Activated naive CD8-positive, alpha-beta T cell treated with anti-CD3 and anti-CD28 coated beads, Interleukin-2, amount 50 U/mL, for 24 hours (primary cell): ENCODE data around the gene PPP3CA.

Source experiments
- ATAC-seq: fragments of 150-1000 bp; cut with Tn5 transposase; one replicate; pipeline ENCODE4 v1.10.0; 2021
- DNase-seq: peaks from one replicate; pipeline ENCODE4 v3.0.0; 2021
- H3K27ac Mint-ChIP-seq: one replicate; pipeline ENCODE4 v1.8.0; 2021; ENCODE audit warnings: mild to moderate bottlenecking, mixed read lengths
- H3K27me3 Mint-ChIP-seq: one replicate; pipeline ENCODE4 v1.8.0; 2021; ENCODE audit warnings: mixed read lengths
- H3K36me3 Mint-ChIP-seq: one replicate; pipeline ENCODE4 v1.8.0; 2021; ENCODE audit warnings: low read depth, mixed read lengths
- H3K4me1 Mint-ChIP-seq: one replicate; pipeline ENCODE4 v1.8.0; 2021; ENCODE audit warnings: mixed read lengths
- H3K4me3 Mint-ChIP-seq: one replicate; pipeline ENCODE4 v1.8.0; 2021; ENCODE audit warnings: mild to moderate bottlenecking, moderate library complexity, mixed read lengths
- H3K9me3 Mint-ChIP-seq: one replicate; pipeline ENCODE4 v1.8.0; 2021; ENCODE audit warnings: mixed read lengths

Gene PPP3CA

DNA sequence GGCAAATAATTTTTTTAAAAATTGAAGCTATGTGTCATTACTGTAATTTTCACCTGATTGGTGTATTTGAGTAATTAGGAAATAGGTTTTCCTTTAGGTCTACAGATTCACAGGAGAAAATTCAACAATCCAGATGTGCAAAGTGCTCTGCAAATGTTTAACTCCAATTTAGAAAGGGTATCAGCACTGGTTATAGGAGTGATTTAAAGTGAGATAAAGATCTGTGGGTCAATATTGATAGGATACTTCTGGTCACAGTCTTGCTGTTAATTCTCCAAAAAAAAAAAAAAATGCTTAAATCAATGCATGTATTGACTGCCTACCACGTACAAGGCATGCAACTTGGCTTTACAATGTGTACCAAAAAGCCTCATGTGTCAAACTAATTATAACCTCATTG is 271.3 kb downstream of the PPP3CA start:
- ATAC-seq (no peak), DNase-seq (no peak)
- Mint-ChIP-seq H3K36me3 (peaks cover 6% of the 10 kb centered on the region), H3K27me3 (no peaks in the 10 kb centered on the region), H3K4me3 (no peak overlapping the region), H3K9me3 (no peaks in the 10 kb centered on the region), H3K4me1 (peaks cover 8% of the 10 kb centered on the region), H3K27ac (no peak overlapping the region)

DNA sequence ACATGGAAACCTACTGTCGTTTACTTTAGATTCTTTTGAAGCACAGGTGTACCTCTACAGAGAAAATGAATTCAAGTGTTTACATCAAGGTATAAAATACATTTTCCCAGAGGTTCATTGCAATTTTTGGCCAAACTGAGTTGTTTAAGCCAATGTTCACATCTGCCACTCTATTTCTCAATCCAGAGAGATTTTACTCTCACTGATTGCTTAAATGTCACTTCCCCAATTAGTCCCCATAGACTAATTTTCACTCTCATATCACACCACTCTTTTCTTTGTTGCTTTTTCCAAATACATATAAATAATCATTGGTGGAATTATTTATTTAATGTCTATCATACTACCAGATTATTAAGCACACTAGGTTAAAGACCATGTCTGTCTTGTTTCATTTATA is 271.8 kb downstream of the PPP3CA start:
- ATAC-seq (no peak), DNase-seq (no peak)
- no peaks in the 10 kb centered on the region for H3K9me3 Mint-ChIP-seq
- H3K27ac Mint-ChIP-seq = no peak overlapping the region
- no peaks in the 10 kb centered on the region for H3K27me3 Mint-ChIP-seq
- H3K4me3 Mint-ChIP-seq = no peak overlapping the region
- H3K4me1 Mint-ChIP-seq = peaks cover 8% of the 10 kb centered on the region
- H3K36me3 Mint-ChIP-seq = peaks cover 5% of the 10 kb centered on the region

DNA sequence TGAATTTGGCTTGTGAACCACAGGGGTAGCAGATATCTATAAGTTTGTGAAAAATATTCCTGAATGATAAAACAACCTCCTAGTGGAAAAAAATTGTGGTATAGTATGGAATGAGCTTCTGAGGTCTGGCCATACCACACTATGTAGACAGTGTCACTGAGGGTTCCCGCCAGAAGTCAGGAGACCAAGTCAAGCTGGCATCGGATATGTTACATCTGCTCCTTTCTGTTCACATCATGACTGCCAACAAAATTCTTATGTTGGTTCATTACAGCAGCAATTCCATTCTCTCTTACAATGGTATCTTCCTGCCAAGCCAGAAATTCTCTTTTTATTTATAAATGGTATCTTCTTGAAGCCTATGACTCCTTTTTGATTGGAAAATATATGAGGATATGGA is 273.0 kb downstream of the PPP3CA start:
- H3K36me3 Mint-ChIP-seq = peaks cover 2% of the 10 kb centered on the region
- no peak overlapping the region for H3K27ac Mint-ChIP-seq
- H3K27me3 Mint-ChIP-seq = no peaks in the 10 kb centered on the region
- no peaks in the 10 kb centered on the region for H3K9me3 Mint-ChIP-seq
- H3K4me1 Mint-ChIP-seq = peaks cover 8% of the 10 kb centered on the region
- DNase-seq = no peak
- H3K4me3 Mint-ChIP-seq = no peak overlapping the region
- ATAC-seq = no peak

DNA sequence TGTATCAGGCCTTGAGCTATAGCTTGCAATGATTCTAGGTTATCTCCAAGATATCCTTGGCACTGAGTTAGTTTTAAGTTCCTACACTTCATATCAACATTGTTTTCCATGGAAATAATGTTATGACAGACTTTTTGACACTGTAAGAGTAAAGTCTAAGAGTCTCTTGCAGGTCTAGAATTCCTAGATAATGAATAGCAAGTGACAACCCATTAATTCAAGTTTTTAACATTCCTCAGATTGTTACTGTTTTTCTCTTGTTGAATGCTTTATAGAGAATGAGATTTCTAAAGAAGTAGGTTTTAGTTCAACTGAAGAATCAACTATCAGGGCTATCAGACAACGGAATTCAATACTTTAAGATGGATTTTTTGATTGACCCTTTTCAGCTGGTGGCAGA is 276.1 kb downstream of the PPP3CA start:
- no peak for ATAC-seq
- H3K4me1 Mint-ChIP-seq = peaks cover 8% of the 10 kb centered on the region
- H3K9me3 Mint-ChIP-seq = no peaks in the 10 kb centered on the region
- peaks cover 2% of the 10 kb centered on the region for H3K36me3 Mint-ChIP-seq
- H3K4me3 Mint-ChIP-seq = no peak overlapping the region
- H3K27ac Mint-ChIP-seq = no peak overlapping the region
- no peak for DNase-seq
- no peaks in the 10 kb centered on the region for H3K27me3 Mint-ChIP-seq

DNA sequence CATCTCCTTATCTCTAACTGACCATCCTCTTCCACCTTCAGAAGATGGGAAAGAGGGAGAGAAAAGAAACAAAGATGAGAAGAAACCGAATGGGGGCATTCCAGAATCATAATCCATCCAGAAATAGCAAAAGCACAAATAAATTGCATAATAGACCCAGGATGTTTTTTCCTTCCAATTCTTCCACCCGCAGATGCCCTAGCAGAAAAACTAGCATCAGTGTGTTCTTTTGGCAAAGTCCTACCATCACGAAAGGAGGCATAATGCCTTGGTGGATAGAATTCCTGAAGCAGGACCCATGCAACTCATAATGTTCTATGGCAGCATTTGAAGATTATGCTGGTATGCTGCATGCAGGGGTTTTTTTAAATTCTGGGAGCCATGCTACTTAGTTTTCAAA is 279.2 kb downstream of the PPP3CA start:
- H3K9me3 Mint-ChIP-seq = no peaks in the 10 kb centered on the region

DNA sequence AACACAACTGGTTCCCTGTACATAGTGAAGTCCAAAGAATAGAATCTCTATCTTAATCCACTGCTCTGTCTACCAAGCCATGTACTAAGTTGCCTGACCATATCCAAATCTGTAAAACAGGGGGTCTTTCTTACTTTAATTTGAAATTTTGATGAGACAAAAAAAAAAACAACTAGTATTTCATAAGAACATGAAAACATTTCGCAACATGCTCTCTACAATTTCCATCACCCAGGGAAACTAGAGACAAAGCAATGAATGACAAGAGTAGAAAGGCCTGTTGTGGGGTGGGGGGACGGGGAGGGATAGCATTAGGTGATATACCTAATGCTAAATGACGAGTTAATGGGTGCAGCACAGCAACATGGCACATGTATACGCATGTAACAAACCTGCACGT is 279.9 kb downstream of the PPP3CA start:
- no peak for DNase-seq
- ATAC-seq = no peak
- H3K27ac Mint-ChIP-seq = no peak overlapping the region
- H3K36me3 Mint-ChIP-seq = peaks cover 5% of the 10 kb centered on the region
- no peaks in the 10 kb centered on the region for H3K4me1 Mint-ChIP-seq
- no peak overlapping the region for H3K4me3 Mint-ChIP-seq
- H3K9me3 Mint-ChIP-seq = no peaks in the 10 kb centered on the region
- no peaks in the 10 kb centered on the region for H3K27me3 Mint-ChIP-seq

More for the DNA sequence above, 279.2 kb downstream of the PPP3CA start:
- Mint-ChIP-seq H3K27me3 (no peaks in the 10 kb centered on the region), H3K4me3 (no peak overlapping the region), H3K36me3 (no peaks in the 10 kb centered on the region), H3K4me1 (no peaks in the 10 kb centered on the region), H3K27ac (no peak overlapping the region)
- DNase-seq (no peak), ATAC-seq (no peak)

DNA sequence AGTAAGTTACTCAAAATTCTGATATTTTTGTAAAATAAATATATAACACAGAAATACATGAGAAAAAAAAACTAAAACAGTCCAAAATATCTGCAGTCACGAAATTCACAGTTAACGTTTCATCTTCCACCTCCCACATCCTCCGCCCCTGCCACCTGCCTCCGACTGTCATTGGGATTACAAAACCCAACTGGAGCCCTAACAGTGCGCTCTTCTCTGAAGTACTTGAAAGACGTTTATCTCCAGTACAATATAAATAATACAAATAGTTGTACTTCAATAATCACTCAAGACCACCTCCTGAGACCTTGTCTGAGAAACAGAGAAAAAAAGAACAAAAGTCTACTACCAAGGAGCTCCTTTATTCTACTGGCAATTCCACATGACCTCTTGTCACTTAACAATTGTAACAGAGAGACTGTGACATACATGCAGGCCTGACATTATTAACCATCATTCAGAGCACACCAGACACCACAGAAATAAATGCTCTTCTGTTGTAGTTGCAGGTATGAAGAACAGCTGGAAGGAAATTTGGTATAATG is 280.6 kb downstream of the PPP3CA start:
- no peak for ATAC-seq
- DNase-seq = no peak
- no peaks in the 10 kb centered on the region for H3K27me3 Mint-ChIP-seq

DNA sequence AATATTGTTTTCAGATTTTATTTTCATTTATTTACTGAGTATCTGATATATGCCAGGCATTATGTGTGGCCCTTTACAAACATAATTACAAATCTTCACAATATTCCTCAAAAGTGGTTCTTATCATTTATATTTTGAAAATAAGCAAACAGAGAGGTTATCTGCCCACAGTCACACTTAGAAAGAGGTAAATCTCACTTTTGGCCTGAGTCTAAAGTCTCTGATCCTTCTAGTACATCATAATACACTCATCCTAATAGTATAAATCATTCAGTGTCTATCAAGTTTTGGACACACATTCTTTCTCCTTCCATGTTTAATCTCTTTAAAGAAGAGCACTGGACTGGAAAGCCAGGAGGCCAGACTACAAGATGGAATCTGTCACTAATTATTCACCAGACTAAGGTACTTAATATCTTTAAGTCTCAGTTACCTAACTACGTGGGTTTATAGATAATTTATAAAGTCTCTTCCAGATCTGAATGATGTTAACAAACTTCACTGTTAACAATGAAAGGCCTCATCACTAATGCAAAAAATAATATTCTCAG is 281.3 kb downstream of the PPP3CA start:
- H3K4me3 Mint-ChIP-seq = no peak overlapping the region
- no peak for ATAC-seq
- H3K27ac Mint-ChIP-seq = no peak overlapping the region
- H3K4me1 Mint-ChIP-seq = no peaks in the 10 kb centered on the region
- no peaks in the 10 kb centered on the region for H3K27me3 Mint-ChIP-seq
- DNase-seq = no peak
- peaks cover 5% of the 10 kb centered on the region for H3K36me3 Mint-ChIP-seq
- H3K9me3 Mint-ChIP-seq = no peaks in the 10 kb centered on the region

More for the DNA sequence above, 280.6 kb downstream of the PPP3CA start:
- Mint-ChIP-seq H3K4me3 (no peak overlapping the region), H3K4me1 (no peaks in the 10 kb centered on the region), H3K36me3 (peaks cover 5% of the 10 kb centered on the region), H3K9me3 (no peaks in the 10 kb centered on the region), H3K27ac (no peak overlapping the region)

DNA sequence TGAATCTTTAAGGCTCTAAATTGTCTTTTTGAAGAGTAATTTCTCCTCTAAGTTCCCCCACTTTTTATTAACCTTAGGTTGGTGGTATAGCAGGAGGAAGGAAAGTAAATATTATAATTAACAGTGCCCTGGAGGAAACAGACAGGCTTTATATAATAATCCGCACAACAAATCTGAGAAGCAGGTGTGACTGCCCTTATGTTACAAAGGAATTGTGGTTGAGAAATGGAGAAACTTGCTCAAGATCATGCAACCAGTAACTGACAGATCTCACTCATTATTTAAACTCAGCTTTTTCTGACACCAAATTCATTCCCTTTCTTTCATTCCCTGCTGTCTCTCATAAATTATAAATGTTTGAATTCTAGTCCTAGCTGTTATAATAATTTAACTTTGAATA is 282.0 kb downstream of the PPP3CA start:
- no peak overlapping the region for H3K27ac Mint-ChIP-seq
- no peaks in the 10 kb centered on the region for H3K4me1 Mint-ChIP-seq
- H3K36me3 Mint-ChIP-seq = peaks cover 5% of the 10 kb centered on the region
- DNase-seq (no peak), ATAC-seq (no peak)
- H3K27me3 Mint-ChIP-seq = no peaks in the 10 kb centered on the region
- H3K4me3 Mint-ChIP-seq = no peak overlapping the region
- H3K9me3 Mint-ChIP-seq = no peaks in the 10 kb centered on the region

DNA sequence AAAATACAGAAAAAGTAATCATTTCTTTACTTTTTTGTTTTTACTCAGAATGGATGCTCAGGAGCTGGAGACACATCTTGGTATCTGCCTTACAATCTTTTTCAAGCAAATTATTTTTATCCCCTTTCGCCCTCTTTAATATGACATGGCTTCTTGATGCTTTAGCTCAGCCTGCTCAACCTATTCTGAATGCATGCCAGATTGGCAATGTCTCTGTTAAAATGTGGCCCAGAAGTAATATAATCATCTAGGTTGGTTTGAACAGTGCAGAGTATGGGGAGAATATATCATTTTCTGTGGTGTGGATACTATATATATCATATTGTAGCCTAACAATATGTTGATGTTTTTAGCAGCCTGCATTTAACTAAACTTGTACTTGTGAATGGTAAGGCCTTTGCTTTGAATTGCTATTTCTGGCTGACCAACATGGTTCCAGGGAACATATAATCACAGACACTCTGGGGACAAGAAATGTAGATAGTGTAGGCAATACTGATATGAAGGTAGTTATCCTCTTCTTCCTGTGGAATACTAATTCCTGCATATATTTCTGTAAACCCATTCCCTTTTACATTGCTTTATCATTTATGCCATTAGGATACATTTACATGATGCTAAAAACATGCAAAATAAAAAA is 282.7 kb downstream of the PPP3CA start:
- Mint-ChIP-seq H3K9me3 (no peaks in the 10 kb centered on the region), H3K4me1 (no peaks in the 10 kb centered on the region), H3K27me3 (no peaks in the 10 kb centered on the region), H3K27ac (no peak overlapping the region), H3K4me3 (no peak overlapping the region), H3K36me3 (peaks cover 5% of the 10 kb centered on the region)
- ATAC-seq (no peak), DNase-seq (no peak)

DNA sequence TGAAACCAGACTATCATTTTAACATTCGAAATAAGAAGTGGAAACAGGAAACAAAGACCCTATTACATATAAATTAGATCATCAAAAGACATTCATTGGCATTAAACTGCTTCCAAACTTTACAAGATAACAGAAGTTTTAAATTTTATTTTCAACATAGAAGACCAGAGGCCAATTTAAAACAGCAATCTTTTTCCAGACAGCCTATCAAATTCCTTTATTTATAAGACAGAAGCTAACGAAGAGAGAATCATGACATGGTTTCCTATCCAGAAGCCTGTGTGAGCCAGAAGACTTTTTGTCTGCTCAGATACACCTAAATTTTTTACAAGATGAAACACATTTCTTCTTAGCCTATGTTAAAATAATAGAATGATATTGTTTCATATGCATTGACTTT is 291.9 kb downstream of the PPP3CA start:
- H3K27me3 Mint-ChIP-seq = no peaks in the 10 kb centered on the region
- no peaks in the 10 kb centered on the region for H3K36me3 Mint-ChIP-seq
- DNase-seq = no peak
- H3K27ac Mint-ChIP-seq = no peak overlapping the region
- no peak overlapping the region for H3K4me3 Mint-ChIP-seq
- no peak for ATAC-seq
- peaks cover 9% of the 10 kb centered on the region for H3K4me1 Mint-ChIP-seq
- no peaks in the 10 kb centered on the region for H3K9me3 Mint-ChIP-seq

DNA sequence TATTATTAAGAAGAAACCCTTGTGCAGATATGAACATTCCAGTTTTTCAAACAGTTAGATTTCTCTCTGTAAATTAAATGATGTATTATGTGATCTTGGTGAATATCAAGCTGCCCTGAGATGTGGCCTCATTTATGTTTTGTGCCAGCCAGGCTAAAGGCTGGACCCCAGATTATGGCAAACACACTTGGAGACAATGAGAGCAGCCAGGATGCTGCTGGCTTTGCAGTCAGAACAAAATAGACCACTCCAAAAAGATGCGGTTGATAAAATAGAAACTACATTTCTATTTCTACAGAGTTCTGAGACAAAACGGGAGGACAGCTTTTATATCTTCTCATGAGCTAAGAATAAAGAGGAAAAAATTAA is 296.5 kb downstream of the PPP3CA start:
- H3K27ac Mint-ChIP-seq = no peak overlapping the region
- no peaks in the 10 kb centered on the region for H3K9me3 Mint-ChIP-seq
- H3K4me1 Mint-ChIP-seq = peaks cover 14% of the 10 kb centered on the region
- H3K36me3 Mint-ChIP-seq = peaks cover 2% of the 10 kb centered on the region
- no peak overlapping the region for H3K4me3 Mint-ChIP-seq
- no peak for DNase-seq
- H3K27me3 Mint-ChIP-seq = no peaks in the 10 kb centered on the region
- no peak for ATAC-seq

DNA sequence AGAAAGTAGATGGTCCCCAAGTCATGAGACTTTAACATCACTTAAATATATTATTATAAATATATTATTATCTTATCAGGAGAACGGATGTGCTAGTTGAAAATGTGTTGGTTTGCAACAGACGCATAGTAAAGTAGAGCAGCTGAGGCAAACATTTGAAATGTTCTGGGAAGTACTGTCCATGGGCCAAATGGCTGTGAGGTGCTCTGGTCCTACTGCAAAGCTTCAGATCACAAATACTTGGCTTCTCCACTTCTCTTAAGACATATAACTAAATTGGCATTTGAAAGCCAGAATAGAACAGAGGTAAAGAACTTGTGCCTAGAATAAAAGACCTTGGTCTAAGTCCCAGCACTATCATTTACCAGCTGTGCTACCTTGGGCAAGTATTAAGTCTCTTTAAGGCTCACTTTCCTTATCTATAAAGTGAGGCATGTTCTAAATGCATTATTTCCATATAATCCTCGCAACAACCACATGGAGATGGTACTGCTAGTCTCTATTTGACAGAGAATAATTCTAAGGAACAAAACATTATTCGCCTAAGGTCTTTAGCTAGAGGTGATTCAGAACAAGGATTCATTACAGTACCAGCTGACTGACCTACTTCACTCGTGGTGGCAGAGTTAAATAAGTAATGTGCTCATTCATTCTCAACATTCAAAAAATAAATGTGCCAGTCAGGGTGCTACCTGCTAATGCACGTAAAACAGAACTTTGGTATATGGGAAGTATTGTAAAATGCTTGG is 297.1 kb downstream of the PPP3CA start:
- Mint-ChIP-seq H3K4me3 (no peak overlapping the region), H3K9me3 (no peaks in the 10 kb centered on the region), H3K27ac (no peak overlapping the region), H3K36me3 (peaks cover 2% of the 10 kb centered on the region), H3K27me3 (no peaks in the 10 kb centered on the region), H3K4me1 (peaks cover 13% of the 10 kb centered on the region)
- no peak for DNase-seq
- ATAC-seq = peak; percentile 28

DNA sequence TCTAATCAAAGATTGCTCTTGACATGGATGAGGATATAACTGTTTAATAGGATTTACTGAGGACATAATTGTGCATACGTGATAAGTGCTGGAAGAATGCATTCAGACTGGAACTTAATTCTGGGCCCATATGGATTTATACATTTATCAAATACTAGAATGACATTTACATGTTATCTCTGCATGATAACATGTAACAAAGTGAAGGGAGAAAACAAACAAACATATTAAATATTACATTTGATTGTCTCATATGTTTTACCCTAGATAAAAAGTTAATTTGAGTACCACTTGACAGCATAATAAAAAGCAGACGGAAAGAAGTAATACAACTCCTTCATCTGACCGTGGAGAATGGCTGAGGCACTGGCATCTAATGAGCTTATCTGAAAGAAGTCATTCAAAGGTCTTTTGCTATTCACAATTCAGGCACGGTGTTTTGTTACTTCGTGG is 297.8 kb downstream of the PPP3CA start:
- H3K36me3 Mint-ChIP-seq = peaks cover 2% of the 10 kb centered on the region
- peaks cover 11% of the 10 kb centered on the region for H3K4me1 Mint-ChIP-seq
- no peak overlapping the region for H3K27ac Mint-ChIP-seq
- no peak for ATAC-seq
- no peak overlapping the region for H3K4me3 Mint-ChIP-seq
- H3K27me3 Mint-ChIP-seq = no peaks in the 10 kb centered on the region
- no peak for DNase-seq
- no peaks in the 10 kb centered on the region for H3K9me3 Mint-ChIP-seq

DNA sequence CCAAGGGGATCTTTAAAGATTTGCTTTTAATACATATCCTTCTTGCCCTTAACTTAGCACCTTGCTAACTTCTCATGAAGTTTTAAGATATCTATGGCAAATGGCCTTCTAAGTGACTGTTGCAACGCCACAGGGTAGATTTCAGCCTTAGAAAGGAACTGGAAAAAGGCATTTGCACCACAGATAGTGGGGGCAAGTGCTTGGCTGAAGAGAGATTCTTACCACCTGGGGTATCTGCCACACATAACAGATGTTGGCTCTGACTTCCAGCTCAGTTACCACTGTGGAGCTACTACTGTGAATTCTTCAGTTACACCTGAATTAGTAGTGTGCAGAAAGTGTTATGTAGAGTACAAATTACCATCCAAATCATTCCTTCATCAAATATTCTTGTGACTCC is 302.6 kb downstream of the PPP3CA start:
- peaks cover 16% of the 10 kb centered on the region for H3K4me1 Mint-ChIP-seq
- no peaks in the 10 kb centered on the region for H3K9me3 Mint-ChIP-seq
- no peak overlapping the region for H3K27ac Mint-ChIP-seq
- H3K27me3 Mint-ChIP-seq = no peaks in the 10 kb centered on the region
- H3K4me3 Mint-ChIP-seq = no peak overlapping the region
- ATAC-seq (no peak), DNase-seq (no peak)
- peaks cover 2% of the 10 kb centered on the region for H3K36me3 Mint-ChIP-seq
